Neural cell (in vitro differentiated cells): ENCODE data around the gene BCAN. TPM values are rescaled to one million over a fixed set of nuclear protein-coding genes. Genes with fewer than 3 reads are reported as not detected.

Experiments
- H2AFZ ChIP-seq: fragments of 200-600, 300-800 bp; sonication (generic), shearing (Covaris generic); 2 replicates; pipeline ENCODE4 v1.6.0; 2014; ENCODE audit warnings: low read depth, mild to moderate bottlenecking, antibody characterized with exemption, low read length, moderate library complexity
- H3F3A ChIP-seq: fragments of 200-600 bp; shearing (Covaris generic); 2 replicates; pipeline ENCODE4 v1.6.1; 2016; ENCODE audit warnings: mild to moderate bottlenecking, moderate library complexity, mixed read lengths, antibody characterized with exemption, low read length; ENCODE audit not compliant: insufficient read depth, poor library complexity, severe bottlenecking
- H3K27ac ChIP-seq: fragments of 200-600, 300-800 bp; sonication (generic), shearing (Covaris generic); 2 replicates; pipeline ENCODE4 v1.5.1; 2014; ENCODE audit warnings: mild to moderate bottlenecking, low read length, moderate library complexity
- H3K27me3 ChIP-seq: fragments of 300-800, 200-600 bp; sonication (generic), shearing (Covaris generic); 2 replicates; pipeline ENCODE4 v1.6.0; 2014; ENCODE audit warnings: mild to moderate bottlenecking, low read depth, low read length, moderate library complexity; ENCODE audit not compliant: insufficient read depth
- H3K36me3 ChIP-seq: fragments of 300-800, 200-600 bp; sonication (generic), shearing (Covaris generic); 2 replicates; pipeline ENCODE4 v1.5.1; 2014; ENCODE audit warnings: mild to moderate bottlenecking, antibody characterized with exemption, low read length, moderate library complexity; ENCODE audit not compliant: insufficient read depth
- H3K4me2 ChIP-seq: fragments of 300-800, 200-600 bp; sonication (generic), shearing (Covaris generic); 2 replicates; pipeline ENCODE4 v1.6.0; 2014; ENCODE audit warnings: mild to moderate bottlenecking, low read length
- H3K4me3 ChIP-seq: fragments of 300-800, 200-600 bp; sonication (generic), shearing (Covaris generic); 2 replicates; pipeline ENCODE4 v1.5.1; 2014; ENCODE audit warnings: mild to moderate bottlenecking, low read length, moderate library complexity
- H3K79me2 ChIP-seq: fragments of 200-600 bp; shearing (Covaris generic); replicated peaks from 2 replicates; pipeline ENCODE4 v1.6.0; 2014; ENCODE audit warnings: mild to moderate bottlenecking, low read length, moderate library complexity; ENCODE audit not compliant: insufficient read depth
- H3K9ac ChIP-seq: fragments of 300-800, 200-600 bp; sonication (generic), shearing (Covaris generic); 2 replicates; pipeline ENCODE4 v1.6.1; 2016; ENCODE audit warnings: mild to moderate bottlenecking, low read length, mixed read lengths
- H3K9me2 ChIP-seq: fragments of 200-600 bp; shearing (Covaris generic); 2 replicates; pipeline ENCODE4 v1.6.1; 2016; ENCODE audit warnings: mild to moderate bottlenecking, low read length, mixed read lengths; ENCODE audit not compliant: insufficient read depth
- H3K9me3 ChIP-seq: fragments of 200-600, 300-800 bp; sonication (generic), shearing (Covaris generic); 2 replicates; pipeline ENCODE4 v1.6.1; 2016; ENCODE audit warnings: mild to moderate bottlenecking, mixed run types, low read length, moderate library complexity, mixed read lengths
- H4K20me1 ChIP-seq: fragments of 200-600 bp; shearing (Covaris generic); 2 replicates; pipeline ENCODE4 v1.6.1; 2016; ENCODE audit warnings: mild to moderate bottlenecking, mixed run types; ENCODE audit not compliant: insufficient read depth
- EP300 ChIP-seq: fragments of 450-650 bp; conservative IDR thresholded peaks from 2 replicates; pipeline ENCODE4 v1.6.1; 2014; ENCODE audit warnings: antibody characterized with exemption, mild to moderate bottlenecking, moderate library complexity; ENCODE audit not compliant: poor library complexity, severe bottlenecking
- EZH2 ChIP-seq: fragments of 200-600, 300-800 bp; shearing (Covaris generic), sonication (generic); IDR thresholded peaks from 2 replicates; pipeline ENCODE4 v1.6.1; 2014; ENCODE audit warnings: antibody characterized with exemption, low read length, borderline replicate concordance, mild to moderate bottlenecking; ENCODE audit not compliant: insufficient read depth, poor library complexity, severe bottlenecking
- MXI1 ChIP-seq: fragments of 450-650 bp; conservative IDR thresholded peaks from 2 replicates; pipeline ENCODE4 v1.6.1; 2014; ENCODE audit warnings: antibody characterized with exemption, mild to moderate bottlenecking; ENCODE audit not compliant: poor library complexity, severe bottlenecking
- POLR2AphosphoS5 ChIP-seq: IDR thresholded peaks from 2 replicates; pipeline ENCODE4 v1.6.1; 2012
- RAD21 ChIP-seq: fragments of 450-650 bp; conservative IDR thresholded peaks from 2 replicates; pipeline ENCODE4 v1.6.1; 2014; ENCODE audit warnings: antibody characterized with exemption, mild to moderate bottlenecking, moderate library complexity
- SMC3 ChIP-seq: fragments of 450-650 bp; conservative IDR thresholded peaks from 2 replicates; pipeline ENCODE4 v1.6.1; 2014; ENCODE audit warnings: antibody characterized with exemption, mild to moderate bottlenecking, moderate library complexity; ENCODE audit not compliant: poor library complexity
- TAF1 ChIP-seq: IDR thresholded peaks from 2 replicates; pipeline ENCODE4 v1.6.1; 2012; ENCODE audit warnings: low read depth
- polyA plus RNA-seq: library from polyadenylated mRNA; depleted of rRNA; stranded (reverse); fragments of >200 nt; gene quantifications from 2 replicates; pipeline ENCODE4 v1.2.3, GENCODE V29; 2014
- TF ChIP-seq, protein P1 (sequence below): IDR thresholded peaks from 2 replicates; pipeline ENCODE4 v1.6.1; 2012; ENCODE audit warnings: borderline replicate concordance
- TF ChIP-seq, protein P2 (sequence below): fragments of 450-650 bp; IDR thresholded peaks from 2 replicates; pipeline ENCODE4 v1.5.1; 2014; ENCODE audit warnings: antibody characterized with exemption, mild to moderate bottlenecking, moderate library complexity; ENCODE audit not compliant: poor library complexity, severe bottlenecking

Gene BCAN
- polyA plus RNA-seq, 1 donor from 2014 or later, result not detected

DNA sequence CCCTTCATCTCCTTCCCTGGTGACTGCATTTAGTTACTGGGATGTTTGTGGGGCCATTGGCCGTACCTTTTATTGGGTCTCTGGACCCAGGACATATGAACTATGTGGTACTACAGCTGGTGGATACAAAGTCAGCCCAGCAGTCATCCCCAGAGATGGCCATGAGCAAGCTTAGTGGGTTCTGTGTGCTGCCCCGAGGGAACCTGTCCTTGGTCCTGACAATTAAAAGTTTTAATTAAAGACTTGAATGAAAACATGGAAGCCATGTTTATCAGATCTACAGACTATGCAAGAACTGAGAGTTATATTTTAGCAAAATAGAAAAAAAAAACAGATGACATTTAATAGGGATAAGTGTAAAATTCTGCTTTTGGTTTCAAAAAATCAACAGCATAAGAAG lies 38.1 kb downstream of the BCAN start:
- peaks cover 4% of the 10 kb centered on the region for H3K27me3 ChIP-seq
- no peak overlapping the region for H3K4me2 ChIP-seq
- peaks cover 26% of the 10 kb centered on the region for H3K79me2 ChIP-seq
- H3K27ac ChIP-seq, result no peak overlapping the region
- no peak overlapping the region for H3K9ac ChIP-seq
- TF ChIP-seq, protein P1, sequence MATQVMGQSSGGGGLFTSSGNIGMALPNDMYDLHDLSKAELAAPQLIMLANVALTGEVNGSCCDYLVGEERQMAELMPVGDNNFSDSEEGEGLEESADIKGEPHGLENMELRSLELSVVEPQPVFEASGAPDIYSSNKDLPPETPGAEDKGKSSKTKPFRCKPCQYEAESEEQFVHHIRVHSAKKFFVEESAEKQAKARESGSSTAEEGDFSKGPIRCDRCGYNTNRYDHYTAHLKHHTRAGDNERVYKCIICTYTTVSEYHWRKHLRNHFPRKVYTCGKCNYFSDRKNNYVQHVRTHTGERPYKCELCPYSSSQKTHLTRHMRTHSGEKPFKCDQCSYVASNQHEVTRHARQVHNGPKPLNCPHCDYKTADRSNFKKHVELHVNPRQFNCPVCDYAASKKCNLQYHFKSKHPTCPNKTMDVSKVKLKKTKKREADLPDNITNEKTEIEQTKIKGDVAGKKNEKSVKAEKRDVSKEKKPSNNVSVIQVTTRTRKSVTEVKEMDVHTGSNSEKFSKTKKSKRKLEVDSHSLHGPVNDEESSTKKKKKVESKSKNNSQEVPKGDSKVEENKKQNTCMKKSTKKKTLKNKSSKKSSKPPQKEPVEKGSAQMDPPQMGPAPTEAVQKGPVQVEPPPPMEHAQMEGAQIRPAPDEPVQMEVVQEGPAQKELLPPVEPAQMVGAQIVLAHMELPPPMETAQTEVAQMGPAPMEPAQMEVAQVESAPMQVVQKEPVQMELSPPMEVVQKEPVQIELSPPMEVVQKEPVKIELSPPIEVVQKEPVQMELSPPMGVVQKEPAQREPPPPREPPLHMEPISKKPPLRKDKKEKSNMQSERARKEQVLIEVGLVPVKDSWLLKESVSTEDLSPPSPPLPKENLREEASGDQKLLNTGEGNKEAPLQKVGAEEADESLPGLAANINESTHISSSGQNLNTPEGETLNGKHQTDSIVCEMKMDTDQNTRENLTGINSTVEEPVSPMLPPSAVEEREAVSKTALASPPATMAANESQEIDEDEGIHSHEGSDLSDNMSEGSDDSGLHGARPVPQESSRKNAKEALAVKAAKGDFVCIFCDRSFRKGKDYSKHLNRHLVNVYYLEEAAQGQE, result no peak
- TF ChIP-seq, protein P2, sequence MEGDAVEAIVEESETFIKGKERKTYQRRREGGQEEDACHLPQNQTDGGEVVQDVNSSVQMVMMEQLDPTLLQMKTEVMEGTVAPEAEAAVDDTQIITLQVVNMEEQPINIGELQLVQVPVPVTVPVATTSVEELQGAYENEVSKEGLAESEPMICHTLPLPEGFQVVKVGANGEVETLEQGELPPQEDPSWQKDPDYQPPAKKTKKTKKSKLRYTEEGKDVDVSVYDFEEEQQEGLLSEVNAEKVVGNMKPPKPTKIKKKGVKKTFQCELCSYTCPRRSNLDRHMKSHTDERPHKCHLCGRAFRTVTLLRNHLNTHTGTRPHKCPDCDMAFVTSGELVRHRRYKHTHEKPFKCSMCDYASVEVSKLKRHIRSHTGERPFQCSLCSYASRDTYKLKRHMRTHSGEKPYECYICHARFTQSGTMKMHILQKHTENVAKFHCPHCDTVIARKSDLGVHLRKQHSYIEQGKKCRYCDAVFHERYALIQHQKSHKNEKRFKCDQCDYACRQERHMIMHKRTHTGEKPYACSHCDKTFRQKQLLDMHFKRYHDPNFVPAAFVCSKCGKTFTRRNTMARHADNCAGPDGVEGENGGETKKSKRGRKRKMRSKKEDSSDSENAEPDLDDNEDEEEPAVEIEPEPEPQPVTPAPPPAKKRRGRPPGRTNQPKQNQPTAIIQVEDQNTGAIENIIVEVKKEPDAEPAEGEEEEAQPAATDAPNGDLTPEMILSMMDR, result no peak
- TF ChIP-seq RAD21 (no peak), TAF1 (no peak), EP300 (no peak), POLR2AphosphoS5 (no peak), SMC3 (no peak), MXI1 (no peak), EZH2 (no peak)
- no peaks in the 10 kb centered on the region for H3K36me3 ChIP-seq
- no peaks in the 10 kb centered on the region for H3K9me3 ChIP-seq
- H3F3A ChIP-seq, result no peaks in the 10 kb centered on the region
- no peaks in the 10 kb centered on the region for H3K9me2 ChIP-seq
- no peak overlapping the region for H2AFZ ChIP-seq
- H4K20me1 ChIP-seq, result no peaks in the 10 kb centered on the region
- no peak overlapping the region for H3K4me3 ChIP-seq

DNA sequence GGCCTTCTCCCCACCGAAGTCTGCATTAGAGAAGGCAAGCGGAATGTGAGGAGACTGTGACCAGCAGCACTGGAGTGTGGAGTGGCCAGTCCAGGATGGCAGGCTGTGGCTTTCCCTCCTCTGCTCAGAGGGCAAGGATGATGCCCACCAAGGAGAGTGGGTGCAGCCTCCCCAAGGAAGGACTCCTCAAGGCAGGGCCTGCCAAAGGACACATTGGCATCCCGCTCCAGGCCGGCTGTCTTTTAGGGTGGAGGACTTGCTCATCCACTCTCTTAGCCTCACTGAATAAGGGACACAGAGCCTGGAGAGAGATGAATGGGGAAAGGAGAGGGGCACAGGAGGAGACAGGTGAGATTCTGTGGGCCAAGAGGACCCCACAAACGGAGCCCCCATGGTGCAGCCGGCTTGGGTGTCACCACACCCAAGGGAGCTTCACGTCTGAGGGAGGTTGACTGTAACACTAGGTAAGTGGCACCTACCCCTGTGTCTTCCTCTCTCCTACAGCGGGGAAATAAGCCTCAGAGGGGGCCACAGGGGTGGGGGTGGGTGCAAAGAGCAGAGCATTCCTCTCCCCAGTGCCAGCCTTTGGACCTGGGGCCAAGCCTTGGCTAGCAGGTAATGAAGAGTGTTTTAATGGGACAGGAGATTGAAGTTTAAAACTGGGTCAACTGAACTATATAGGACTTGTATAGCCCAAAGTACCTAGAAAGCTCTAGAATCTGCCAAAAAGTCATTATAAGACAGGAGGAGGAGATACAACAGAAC lies 39.5 kb downstream of the BCAN start:
- Histone ChIP-seq H3K4me2 (no peak overlapping the region), H3K36me3 (no peaks in the 10 kb centered on the region), H4K20me1 (no peaks in the 10 kb centered on the region), H2AFZ (no peak overlapping the region), H3K4me3 (no peak overlapping the region), H3K79me2 (peaks cover 15% of the 10 kb centered on the region), H3K9me3 (no peaks in the 10 kb centered on the region), H3F3A (no peaks in the 10 kb centered on the region), H3K27me3 (peaks cover 4% of the 10 kb centered on the region), H3K9me2 (no peaks in the 10 kb centered on the region), H3K27ac (no peak overlapping the region), H3K9ac (no peak overlapping the region)
- TF ChIP-seq SMC3 (no peak), RAD21 (no peak), MXI1 (no peak), EP300 (no peak), POLR2AphosphoS5 (no peak), TAF1 (no peak), EZH2 (no peak)
- TF ChIP-seq, protein P1, result no peak
- TF ChIP-seq, protein P2, result no peak
